Sigmoid colon (tissue), 7 donors: ENCODE data around the gene GATA5. TPM values are rescaled to one million over a fixed set of nuclear protein-coding genes. Genes with fewer than 3 reads are reported as not detected.

ENCODE experiments used
- DNase-seq: peaks from one replicate; pipeline ENCODE4 v3.0.0-alpha.2; 2019
- H3K27ac ChIP-seq, 4 donors: fragments of 200-600 bp; sonication (generic); one replicate each; pipeline ENCODE4 v1.5.1; 2016 to 2019; ENCODE audit warnings: mild to moderate bottlenecking in 1 of 4
- H3K27me3 ChIP-seq, 3 donors: fragments of 200-600 bp; sonication (generic); one replicate each; pipeline ENCODE4 v1.5.1; 2019; ENCODE audit warnings: mild to moderate bottlenecking in 1 of 3
- H3K36me3 ChIP-seq, 4 donors: fragments of 200-600 bp; sonication (generic); one replicate each; pipeline ENCODE4 v1.5.1; 2016 to 2019
- H3K4me1 ChIP-seq, 4 donors: fragments of 200-600 bp; sonication (generic); one replicate each; pipeline ENCODE4 v1.5.1; 2017 to 2019
- H3K4me3 ChIP-seq, 4 donors: fragments of 200-600 bp; sonication (generic); one replicate each; pipeline ENCODE4 v1.5.1; 2017 to 2019; ENCODE audit warnings: mild to moderate bottlenecking in 2 of 4, moderate library complexity in 1 of 4
- H3K9me3 ChIP-seq, 4 donors: fragments of 200-600 bp in 3 of 4; sonication (generic) in 3 of 4; one replicate each; pipeline versions ENCODE4 v1.5.1 to v1.6.1; 2013 to 2019
- CTCF ChIP-seq, 4 experiments: fragments of 450-650 bp in 3 of 4; fragments of 200-600 bp in 1 of 4; IDR thresholded peaks; one replicate each; pipeline ENCODE4 v1.5.1; 2016 to 2019; ENCODE audit warnings: antibody characterized with exemption in 4 of 4, mild to moderate bottlenecking in 3 of 4, moderate library complexity in 2 of 4
- EP300 ChIP-seq, 4 donors: sonication (generic); formaldehyde crosslinking; IDR thresholded peaks; one replicate each; pipeline ENCODE4 v1.6.1; 2017; ENCODE audit warnings: antibody characterized with exemption in 4 of 4
- POLR2A ChIP-seq, 2 donors: fragments of 450-650 bp; IDR thresholded peaks; one replicate each; pipeline ENCODE4 v1.6.1; 2016; ENCODE audit warnings: antibody characterized with exemption in 2 of 2, mild to moderate bottlenecking in 2 of 2, moderate library complexity in 2 of 2
- POLR2AphosphoS5 ChIP-seq, 4 donors: sonication (generic); formaldehyde crosslinking; IDR thresholded peaks; one replicate each; pipeline ENCODE4 v1.6.1; 2017; ENCODE audit warnings: antibody characterized with exemption in 4 of 4
- WGBS, 2 donors: extraction: QIAGEN DNeasy Blood & Tissue Kit; methylation state at CpG; one replicate each; pipeline ENCODE4 v1.1.7; 2013; 5-methylcytosine and 5-hydroxymethylcytosine counted together
- intact Hi-C: fragments of 100-400 bp; cut with DNase I; formaldehyde crosslinking; loops from one replicate; pipeline ENCODE4 v1.15.1; 2023
- polyA plus RNA-seq, 3 donors: library from polyadenylated mRNA; stranded (reverse); fragments of 200-250 nt; gene quantifications; one replicate each; pipeline ENCODE4 v1.2.3, GENCODE V29; 2013
- total RNA-seq, 4 donors: library from RNA; depleted of rRNA; stranded (reverse); fragments of >200 nt; gene quantifications; one replicate each; pipeline ENCODE4 v1.1.0, GENCODE V29; 2016
- donor health status: healthy with polysubstance abuse.
- donor health status: Bipolar disorder and iron deficiency.
- donor health status: healthy.

GATA5 gene
- total and polyA plus RNA-seq, 7 donors: 0.03 to 0.36 TPM; not detected in 5

- H3K9me3 ChIP-seq: no peaks in the 10 kb centered on the region
- intact Hi-C loops: no loop called here
- no peaks in the 10 kb centered on the region for H3K4me1 ChIP-seq
- 61 to 67% methylated on average over 41 of the region's 41 CpGs for WGBS, 2 donors
- H3K4me3 ChIP-seq: no peak overlapping the region
- peaks cover 0 to 10% (median 0%) of the 10 kb centered on the region in 3 donors for H3K27me3 ChIP-seq
- TF ChIP-seq POLR2AphosphoS5 (IDR thresholded peaks at IDR 0.05) (no peak), CTCF (IDR thresholded peaks at IDR 0.05) (no peak), POLR2A (IDR thresholded peaks at IDR 0.05) (no peak), EP300 (IDR thresholded peaks at IDR 0.05) (no peak)
- no peak overlapping the region for H3K27ac ChIP-seq
- DNase-seq: no peak
- H3K36me3 ChIP-seq: no peaks in the 10 kb centered on the region
Observed at GRCh38 chr20:62458275-62459251, 17.2 kb downstream of the GATA5 start.

GRCh38 chr20:62457831-62458230 lies 18.0 kb downstream of the GATA5 start:
- H3K27me3 ChIP-seq: peaks cover 0 to 14% (median 0%) of the 10 kb centered on the region in 3 donors
- TF ChIP-seq CTCF (IDR thresholded peaks at IDR 0.05): no peak
- no peak for TF ChIP-seq EP300 (IDR thresholded peaks at IDR 0.05)
- TF ChIP-seq POLR2A (IDR thresholded peaks at IDR 0.05): no peak
- TF ChIP-seq POLR2AphosphoS5 (IDR thresholded peaks at IDR 0.05): no peak
- no peak overlapping the region for H3K27ac ChIP-seq
- H3K36me3 ChIP-seq: no peaks in the 10 kb centered on the region
- DNase-seq: no peak
- intact Hi-C loops: no loop called here
- WGBS, 2 donors: 80 to 88% methylated on average over 20 of the region's 20 CpGs
- H3K4me1 ChIP-seq: no peaks in the 10 kb centered on the region
- H3K4me3 ChIP-seq: no peak overlapping the region
- H3K9me3 ChIP-seq: no peaks in the 10 kb centered on the region

DNA sequence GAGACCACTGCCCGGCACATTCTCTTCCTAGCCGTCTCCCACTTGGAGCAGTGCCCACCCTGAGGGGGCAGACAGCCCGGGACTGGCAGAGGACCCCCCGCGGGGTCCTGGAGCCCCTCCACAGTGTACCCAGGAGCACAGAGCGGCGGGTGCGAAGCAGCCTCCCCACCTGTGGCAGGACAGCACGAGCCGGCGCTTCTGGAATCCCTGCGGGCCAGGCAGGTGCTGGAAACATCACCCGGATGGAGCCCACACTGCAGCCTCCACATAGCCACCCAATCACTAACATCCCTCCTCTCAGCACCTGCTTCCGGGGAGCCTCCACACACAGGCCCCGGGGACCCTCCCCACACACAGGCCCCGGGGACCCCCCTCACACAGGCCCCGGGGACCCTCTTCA lies 18.7 kb downstream of the GATA5 start:
- Histone ChIP-seq H3K27me3 (peaks cover 0 to 21% (median 0%) of the 10 kb centered on the region in 3 donors), H3K4me1 (no peaks in the 10 kb centered on the region), H3K36me3 (no peaks in the 10 kb centered on the region), H3K4me3 (no peak overlapping the region), H3K9me3 (no peaks in the 10 kb centered on the region), H3K27ac (no peak overlapping the region)
- intact Hi-C loops: no loop called here
- DNase-seq: no peak
- 83 to 92% methylated on average over 17 of the region's 17 CpGs for WGBS, 2 donors
- no peak for TF ChIP-seq CTCF (IDR thresholded peaks at IDR 0.05)
- TF ChIP-seq POLR2AphosphoS5 (IDR thresholded peaks at IDR 0.05): no peak
- no peak for TF ChIP-seq POLR2A (IDR thresholded peaks at IDR 0.05)
- TF ChIP-seq EP300 (IDR thresholded peaks at IDR 0.05): no peak

- DNase-seq: no peak
- no peaks in the 10 kb centered on the region for H3K4me1 ChIP-seq
- 80% methylated on average over 15 of the region's 15 CpGs for WGBS, 2 donors
- H3K36me3 ChIP-seq: no peaks in the 10 kb centered on the region
- H3K9me3 ChIP-seq: no peaks in the 10 kb centered on the region
- no peak overlapping the region for H3K4me3 ChIP-seq
- peaks cover 0 to 21% (median 0%) of the 10 kb centered on the region in 3 donors for H3K27me3 ChIP-seq
- no peak overlapping the region for H3K27ac ChIP-seq
- intact Hi-C loops: no loop called here
- TF ChIP-seq POLR2A (IDR thresholded peaks at IDR 0.05) (no peak), POLR2AphosphoS5 (IDR thresholded peaks at IDR 0.05) (no peak), EP300 (IDR thresholded peaks at IDR 0.05) (no peak), CTCF (IDR thresholded peaks at IDR 0.05) (no peak)
Observed at GRCh38 chr20:62455929-62456328, 19.9 kb downstream of the GATA5 start.
